GM12878 (cell line): ENCODE results near the gene CFAP99. TPM values are rescaled to one million over a fixed set of nuclear protein-coding genes. Genes with fewer than 3 reads are reported as not detected.
A peak's percentile ranks its signal among the peaks of the same experiment; 100 is the strongest.

Source experiments
- BCL11A ChIP-seq: IDR thresholded peaks from 2 replicates; pipeline ENCODE4 v1.6.1; 2011; ENCODE audit warnings: low read depth, low read length
- BMI1 ChIP-seq: fragments of 450-650 bp; IDR thresholded peaks from 2 replicates; pipeline ENCODE4 v1.6.1; 2016; ENCODE audit warnings: mild to moderate bottlenecking, moderate library complexity, borderline replicate concordance
- EP300 ChIP-seq, 2 experiments: fragments of 150-350 bp in 1 of 2; IDR thresholded peaks; 2 replicates each; pipeline ENCODE4 v1.6.1; 2011 to 2012; ENCODE audit warnings: low read depth in 2 of 2, low read length in 2 of 2, borderline replicate concordance in 1 of 2, improper control_type of control experiment in 1 of 2, inconsistent platforms in 1 of 2; ENCODE audit not compliant: control insufficient read depth in 1 of 2
- FOXK2 ChIP-seq: fragments of 450-650 bp; IDR thresholded peaks from 2 replicates; pipeline ENCODE4 v1.6.1; 2017; ENCODE audit warnings: mild to moderate bottlenecking, moderate library complexity
- FOXM1 ChIP-seq: IDR thresholded peaks from 2 replicates; pipeline ENCODE4 v1.6.1; 2012; ENCODE audit warnings: low read depth, mild to moderate bottlenecking, inconsistent platforms, low read length, moderate library complexity
- HCFC1 ChIP-seq: fragments of 150-350 bp; IDR thresholded peaks from 2 replicates; pipeline ENCODE4 v1.6.1; 2014; ENCODE audit warnings: low read length
- LARP7 ChIP-seq: fragments of 450-650 bp; IDR thresholded peaks from 2 replicates; pipeline ENCODE4 v1.6.1; 2017; ENCODE audit warnings: mild to moderate bottlenecking
- MEF2B ChIP-seq: fragments of 450-650 bp; IDR thresholded peaks from 2 replicates; pipeline ENCODE4 v1.6.1; 2018; ENCODE audit warnings: mild to moderate bottlenecking, moderate library complexity; ENCODE audit not compliant: partially characterized antibody, poor library complexity, severe bottlenecking
- NFXL1 ChIP-seq: fragments of 450-650 bp; IDR thresholded peaks from 2 replicates; pipeline ENCODE4 v1.6.1; 2017; ENCODE audit warnings: antibody characterized with exemption, mild to moderate bottlenecking, borderline replicate concordance
- NR2C2 ChIP-seq: IDR thresholded peaks from 2 replicates; pipeline ENCODE4 v1.6.1; 2011; ENCODE audit warnings: borderline replicate concordance, low read depth; ENCODE audit not compliant: control insufficient read depth, insufficient read length
- PAX5 ChIP-seq: IDR thresholded peaks from 2 replicates; pipeline ENCODE4 v1.6.1; 2011; ENCODE audit warnings: low read depth, low read length, borderline replicate concordance
- POLR2AphosphoS2 ChIP-seq: IDR thresholded peaks from 2 replicates; pipeline ENCODE4 v1.6.1; 2011; ENCODE audit warnings: low read depth, mild to moderate bottlenecking, low read length, improper control_type of control experiment, moderate library complexity
- RAD51 ChIP-seq: fragments of 450-650 bp; IDR thresholded peaks from 2 replicates; pipeline ENCODE4 v1.6.1; 2016; ENCODE audit warnings: moderate library complexity, mild to moderate bottlenecking, inconsistent platforms
- RBBP5 ChIP-seq: fragments of 200-600 bp; sonication (generic); conservative IDR thresholded peaks from 2 replicates; pipeline ENCODE4 v1.6.1; 2016
- SREBF1 ChIP-seq: IDR thresholded peaks from 2 replicates; pipeline ENCODE4 v1.6.1; 2012; ENCODE audit warnings: mild to moderate bottlenecking, low read length
- SRF ChIP-seq, 2 experiments: IDR thresholded peaks; 2 replicates each; pipeline ENCODE4 v1.6.1; 2011; ENCODE audit warnings: low read depth in 2 of 2, low read length in 2 of 2, mild to moderate bottlenecking in 1 of 2, moderate library complexity in 1 of 2
- STAT3 ChIP-seq: IDR thresholded peaks from 2 replicates; pipeline ENCODE4 v1.6.1; 2011; ENCODE audit warnings: low read depth, low read length, improper control_type of control experiment
- TARDBP ChIP-seq: IDR thresholded peaks from 2 replicates; pipeline ENCODE4 v1.6.1; 2016; ENCODE audit warnings: borderline replicate concordance
- TBL1XR1 ChIP-seq: IDR thresholded peaks from 2 replicates; pipeline ENCODE4 v1.6.1; 2012; ENCODE audit warnings: low read depth, low read length, improper control_type of control experiment
- WRNIP1 ChIP-seq: IDR thresholded peaks from 2 replicates; pipeline ENCODE4 v1.6.1; 2011; ENCODE audit warnings: low read depth, low read length, improper control_type of control experiment, borderline replicate concordance
- YBX1 ChIP-seq: fragments of 450-650 bp; IDR thresholded peaks from 2 replicates; pipeline ENCODE4 v1.6.1; 2016; ENCODE audit warnings: antibody characterized with exemption
- YY1 ChIP-seq: IDR thresholded peaks from 2 replicates; pipeline ENCODE4 v1.6.1; 2011; ENCODE audit warnings: low read depth, mild to moderate bottlenecking, low read length
- ZNF217 ChIP-seq: fragments of 450-650 bp; IDR thresholded peaks from 2 replicates; pipeline ENCODE4 v1.6.1; 2017; ENCODE audit warnings: antibody characterized with exemption, mild to moderate bottlenecking
- ZNF384 ChIP-seq: IDR thresholded peaks from 2 replicates; pipeline ENCODE4 v1.6.1; 2012; ENCODE audit warnings: low read depth, mild to moderate bottlenecking, low read length, improper control_type of control experiment, borderline replicate concordance
- ZZZ3 ChIP-seq: IDR thresholded peaks from 2 replicates; pipeline ENCODE4 v1.6.1; 2011; ENCODE audit warnings: low read depth; ENCODE audit not compliant: control insufficient read depth, insufficient read length
- polyA plus RNA-seq, 11 experiments: library from polyadenylated mRNA; depleted of rRNA in 4 of 11; unstranded in 6 of 11; stranded (reverse) in 5 of 11; fragments of >200 nt; fragmentation: Nextera tagmentation in 4 of 11; fragmentation: Illumina TruSeq in 1 of 11; extraction: Ambion mirVana in 4 of 11; extraction: Trizol in 1 of 11; gene quantifications; 1 replicate in 1 of 11; 2 replicates in 10 of 11; pipeline versions ENCODE4 v1.2.1 to v1.2.3, GENCODE V29; 2011 to 2016; ENCODE audit warnings: inconsistent platforms in 2 of 11, missing spikeins in 2 of 11, low read depth in 1 of 11
- total RNA-seq, 4 experiments: library from RNA; depleted of rRNA in 3 of 4; stranded (reverse); fragments of >200 nt in 3 of 4; fragmentation: Illumina TruSeq in 1 of 4; extraction: Trizol in 1 of 4; gene quantifications; 2 replicates each; pipeline versions ENCODE4 v1.2.1 to v1.2.3, GENCODE V29; 2013 to 2021
- TF ChIP-seq, protein P1 (sequence below): fragments of 450-650 bp; IDR thresholded peaks from 2 replicates; pipeline ENCODE4 v1.6.1; 2016; ENCODE audit warnings: mild to moderate bottlenecking
- TF ChIP-seq, protein P2 (sequence below): fragments of 150-350 bp; IDR thresholded peaks from 2 replicates; pipeline ENCODE4 v1.6.1; 2014; ENCODE audit warnings: mild to moderate bottlenecking, low read depth, low read length
- TF ChIP-seq, protein P3 (sequence below): IDR thresholded peaks from 2 replicates; pipeline ENCODE4 v1.6.1; 2011; ENCODE audit warnings: low read depth, mild to moderate bottlenecking, low read length, moderate library complexity, borderline replicate concordance; ENCODE audit errors: extremely low read depth

Gene CFAP99
- total and polyA plus RNA-seq, 10 of the 15 experiments (the other 5 are each of a cell fraction or from before 2014, with no cell fraction given): not detected

DNA sequence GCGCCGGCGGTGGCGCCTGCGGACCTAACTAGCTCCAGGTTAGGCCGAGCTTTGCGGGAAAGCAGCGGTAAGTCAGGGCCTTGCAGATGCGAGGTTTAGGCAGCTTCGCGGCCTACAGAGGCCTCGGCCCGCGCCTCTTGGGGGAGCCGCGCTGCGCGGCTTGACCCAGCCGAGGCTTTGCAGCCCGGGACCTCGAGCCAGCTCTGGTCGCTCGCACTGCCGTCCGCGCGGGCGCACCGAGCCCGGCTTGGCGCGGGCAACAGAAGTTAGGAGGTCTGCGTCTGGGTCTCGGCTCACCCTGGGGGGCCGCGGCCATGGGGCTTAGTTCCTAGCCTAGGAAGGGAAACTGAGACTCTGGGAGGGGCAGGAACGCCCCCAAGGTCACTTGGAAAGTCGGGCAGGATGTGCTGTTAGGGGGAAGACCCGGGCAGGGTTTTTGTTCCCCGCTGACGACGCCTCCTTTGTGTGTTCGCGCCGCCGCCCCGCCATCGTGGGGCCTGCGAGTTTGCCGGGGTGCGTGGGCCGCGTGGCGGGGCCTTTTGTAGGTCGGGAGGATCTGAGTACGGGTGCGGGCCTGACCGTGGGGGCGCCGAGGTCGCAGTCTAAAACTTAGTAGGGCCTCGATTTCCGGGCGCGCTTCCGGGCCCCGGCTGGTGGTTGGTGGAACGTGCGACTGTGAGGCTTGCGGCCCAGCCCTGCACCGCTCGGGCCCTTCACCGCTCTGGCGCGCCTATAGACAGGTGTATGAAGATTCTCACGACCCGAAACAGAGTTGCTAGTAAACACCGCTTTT, 50.6 kb downstream of the CFAP99 start (continued):
- TF ChIP-seq FOXM1 (no peak), YBX1 (no peak), LARP7 (peak; percentile 45), FOXK2 (no peak), TBL1XR1 (no peak), RAD51 (no peak), BCL11A (no peak), HCFC1 (no peak), ZZZ3 (no peak), NFXL1 (no peak), WRNIP1 (no peak), POLR2AphosphoS2 (no peak), YY1 (no peak; the same call in 1 of the 2 replicates), TARDBP (no peak), EP300 (IDR thresholded peaks at IDR 0.05; ENCODE audit: borderline replicate concordance in 1 of 2, control insufficient read depth in 1 of 2, low read depth in 2 of 2, low read length in 2 of 2) (no peak), MEF2B (peak; percentile 19), ZNF217 (peak; percentile 71; the same call in 1 of the 2 replicates), ZNF384 (no peak), SRF (IDR thresholded peaks at IDR 0.05; ENCODE audit: low read depth in 2 of 2, low read length in 2 of 2) (no peak), RBBP5 (no peak), BMI1 (no peak), SREBF1 (no peak), PAX5 (no peak), STAT3 (no peak), NR2C2 (no peak)
- TF ChIP-seq, protein P1, sequence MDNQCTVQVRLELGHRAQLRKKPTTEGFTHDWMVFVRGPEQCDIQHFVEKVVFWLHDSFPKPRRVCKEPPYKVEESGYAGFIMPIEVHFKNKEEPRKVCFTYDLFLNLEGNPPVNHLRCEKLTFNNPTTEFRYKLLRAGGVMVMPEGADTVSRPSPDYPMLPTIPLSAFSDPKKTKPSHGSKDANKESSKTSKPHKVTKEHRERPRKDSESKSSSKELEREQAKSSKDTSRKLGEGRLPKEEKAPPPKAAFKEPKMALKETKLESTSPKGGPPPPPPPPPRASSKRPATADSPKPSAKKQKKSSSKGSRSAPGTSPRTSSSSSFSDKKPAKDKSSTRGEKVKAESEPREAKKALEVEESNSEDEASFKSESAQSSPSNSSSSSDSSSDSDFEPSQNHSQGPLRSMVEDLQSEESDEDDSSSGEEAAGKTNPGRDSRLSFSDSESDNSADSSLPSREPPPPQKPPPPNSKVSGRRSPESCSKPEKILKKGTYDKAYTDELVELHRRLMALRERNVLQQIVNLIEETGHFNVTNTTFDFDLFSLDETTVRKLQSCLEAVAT: peak; percentile 33; the same call in 1 of the 2 replicates
- TF ChIP-seq, protein P2, sequence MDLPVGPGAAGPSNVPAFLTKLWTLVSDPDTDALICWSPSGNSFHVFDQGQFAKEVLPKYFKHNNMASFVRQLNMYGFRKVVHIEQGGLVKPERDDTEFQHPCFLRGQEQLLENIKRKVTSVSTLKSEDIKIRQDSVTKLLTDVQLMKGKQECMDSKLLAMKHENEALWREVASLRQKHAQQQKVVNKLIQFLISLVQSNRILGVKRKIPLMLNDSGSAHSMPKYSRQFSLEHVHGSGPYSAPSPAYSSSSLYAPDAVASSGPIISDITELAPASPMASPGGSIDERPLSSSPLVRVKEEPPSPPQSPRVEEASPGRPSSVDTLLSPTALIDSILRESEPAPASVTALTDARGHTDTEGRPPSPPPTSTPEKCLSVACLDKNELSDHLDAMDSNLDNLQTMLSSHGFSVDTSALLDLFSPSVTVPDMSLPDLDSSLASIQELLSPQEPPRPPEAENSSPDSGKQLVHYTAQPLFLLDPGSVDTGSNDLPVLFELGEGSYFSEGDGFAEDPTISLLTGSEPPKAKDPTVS: no peak
- TF ChIP-seq, protein P3, sequence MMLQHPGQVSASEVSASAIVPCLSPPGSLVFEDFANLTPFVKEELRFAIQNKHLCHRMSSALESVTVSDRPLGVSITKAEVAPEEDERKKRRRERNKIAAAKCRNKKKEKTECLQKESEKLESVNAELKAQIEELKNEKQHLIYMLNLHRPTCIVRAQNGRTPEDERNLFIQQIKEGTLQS: no peak
